Measurements from ENCODE around the gene WWOX. TPM values are rescaled to one million over a fixed set of nuclear protein-coding genes. Genes with fewer than 3 reads are reported as not detected.

WWOX gene
- total RNA-seq, 4 donors from 2014 or later, result 12.9 to 53.5 (median 25.6) TPM

DNA sequence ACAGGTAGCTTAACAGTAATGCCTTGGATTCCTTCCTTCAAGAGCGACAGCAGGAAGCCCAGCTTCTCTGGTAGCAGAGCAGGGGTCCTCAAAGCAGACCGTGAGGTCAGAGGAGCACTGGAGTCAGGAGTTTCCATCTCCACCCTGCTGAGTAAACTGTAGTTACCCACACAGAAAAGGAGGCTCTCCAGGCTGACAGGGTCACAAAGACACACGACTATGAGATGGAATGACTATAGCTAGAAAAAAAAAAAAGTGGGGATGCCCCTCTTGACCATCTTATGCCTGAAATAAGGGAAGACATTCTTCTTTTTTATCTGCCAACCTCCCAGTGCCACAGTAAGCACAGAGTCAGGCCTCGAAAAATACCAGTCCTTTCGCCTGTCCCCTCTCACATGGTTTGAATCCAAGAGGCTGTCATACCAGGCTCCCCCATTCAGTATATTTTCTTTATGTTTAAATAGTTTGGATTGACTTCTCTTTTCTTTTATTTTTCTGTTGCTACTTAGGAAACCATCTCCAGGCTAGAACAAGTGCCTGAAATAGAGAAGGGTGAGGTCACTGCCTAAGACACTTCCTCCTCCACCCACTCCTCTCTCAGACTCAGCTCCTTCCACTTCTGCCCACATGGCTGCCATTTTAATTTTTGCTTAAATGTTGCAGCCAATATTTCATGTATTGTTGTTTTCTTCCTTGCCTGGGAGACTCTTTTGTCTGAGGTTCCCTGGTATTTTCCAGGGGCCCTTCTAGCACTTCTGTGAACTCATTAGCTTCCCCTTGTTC is 793.7 kb downstream of the WWOX start:
- Histone ChIP-seq H3K9me3 (no peaks in the 10 kb centered on the region), H3K4me3 (no peak overlapping the region), H3K27ac (no peak overlapping the region), H3K27me3 (no peaks in the 10 kb centered on the region), H3K36me3 (no peaks in the 10 kb centered on the region), H3K4me1 (no peaks in the 10 kb centered on the region)
- ATAC-seq, result no peak
- TF ChIP-seq CTCF (IDR thresholded peaks at IDR 0.05) (no peak), EP300 (IDR thresholded peaks at IDR 0.05) (no peak), POLR2A (IDR thresholded peaks at IDR 0.05) (no peak), POLR2AphosphoS5 (IDR thresholded peaks at IDR 0.05) (no peak)
- 74 to 90% methylated on average over 4 to 5 of the region's 5 CpGs for WGBS, 2 donors (ENCODE audit: low coverage in 1 of 2)

DNA sequence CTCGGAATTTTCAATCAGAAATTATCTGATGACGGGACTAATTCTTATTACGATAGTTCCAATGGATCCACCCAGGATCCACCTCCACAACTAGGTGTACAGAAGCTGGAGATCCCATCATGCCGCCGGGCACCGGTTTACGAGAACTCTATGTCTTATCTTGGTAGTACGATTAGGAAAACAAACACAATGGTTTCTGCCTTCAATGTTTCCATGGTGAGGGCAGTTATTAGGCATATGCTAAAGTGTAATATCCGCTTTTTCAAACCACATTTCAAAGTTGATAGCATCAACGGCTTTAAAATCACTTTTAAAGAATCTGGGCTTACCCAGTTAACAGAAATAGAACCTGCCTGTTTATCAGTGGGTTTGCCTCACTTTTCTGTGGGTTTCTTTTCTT is 795.4 kb downstream of the WWOX start:
- no peaks in the 10 kb centered on the region for H3K4me1 ChIP-seq
- WGBS, 2 donors (ENCODE audit: low coverage in 1 of 2), result 85 to 96% methylated on average over 10 of the region's 10 CpGs
- no peak for TF ChIP-seq CTCF (IDR thresholded peaks at IDR 0.05)
- no peak for TF ChIP-seq EP300 (IDR thresholded peaks at IDR 0.05)
- no peak for TF ChIP-seq POLR2A (IDR thresholded peaks at IDR 0.05)
- TF ChIP-seq POLR2AphosphoS5 (IDR thresholded peaks at IDR 0.05), result no peak
- H3K4me3 ChIP-seq, result no peak overlapping the region
- H3K36me3 ChIP-seq, result no peaks in the 10 kb centered on the region
- H3K27ac ChIP-seq, result no peak overlapping the region
- no peaks in the 10 kb centered on the region for H3K27me3 ChIP-seq
- no peaks in the 10 kb centered on the region for H3K9me3 ChIP-seq
- no peak for ATAC-seq

DNA sequence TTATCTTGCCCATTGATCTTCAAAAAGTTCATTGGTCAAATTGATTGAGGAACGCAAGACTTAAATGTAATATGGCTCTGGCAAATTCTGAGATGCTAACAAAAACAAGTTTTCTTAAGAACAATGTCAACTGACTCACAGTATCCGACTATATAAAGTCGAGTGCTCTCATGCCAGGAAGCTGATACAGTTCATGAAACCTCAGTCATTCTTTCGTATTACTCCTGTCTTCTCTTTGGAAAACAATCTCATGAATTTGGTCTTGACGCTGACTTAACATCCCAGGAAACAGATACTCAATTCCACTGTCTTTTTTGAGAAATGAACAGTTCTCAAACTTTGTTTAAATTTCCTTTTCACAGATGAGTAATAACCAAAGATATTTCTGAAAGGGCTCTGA is 796.2 kb downstream of the WWOX start:
- no peaks in the 10 kb centered on the region for H3K9me3 ChIP-seq
- H3K4me3 ChIP-seq, result no peak overlapping the region
- TF ChIP-seq CTCF (IDR thresholded peaks at IDR 0.05), result no peak
- TF ChIP-seq POLR2AphosphoS5 (IDR thresholded peaks at IDR 0.05), result no peak
- no peak for TF ChIP-seq EP300 (IDR thresholded peaks at IDR 0.05)
- TF ChIP-seq POLR2A (IDR thresholded peaks at IDR 0.05), result no peak
- H3K4me1 ChIP-seq, result no peaks in the 10 kb centered on the region
- WGBS, 2 donors (ENCODE audit: low coverage in 1 of 2), result 69 to 90% methylated on average over 5 of the region's 5 CpGs
- no peak for ATAC-seq
- no peaks in the 10 kb centered on the region for H3K27me3 ChIP-seq
- no peak overlapping the region for H3K27ac ChIP-seq
- no peaks in the 10 kb centered on the region for H3K36me3 ChIP-seq

GRCh38 chr16:78896280-78896679 is 796.8 kb downstream of the WWOX start:
- Histone ChIP-seq H3K4me1 (no peaks in the 10 kb centered on the region), H3K27ac (no peak overlapping the region), H3K4me3 (no peak overlapping the region), H3K27me3 (no peaks in the 10 kb centered on the region), H3K9me3 (no peaks in the 10 kb centered on the region), H3K36me3 (no peaks in the 10 kb centered on the region)
- 87 to 90% methylated on average over 8 to 9 of the region's 9 CpGs for WGBS, 2 donors (ENCODE audit: low coverage in 1 of 2)
- TF ChIP-seq POLR2A (IDR thresholded peaks at IDR 0.05) (no peak), CTCF (IDR thresholded peaks at IDR 0.05) (no peak), POLR2AphosphoS5 (IDR thresholded peaks at IDR 0.05) (no peak), EP300 (IDR thresholded peaks at IDR 0.05) (no peak)
- ATAC-seq, result no peak

DNA sequence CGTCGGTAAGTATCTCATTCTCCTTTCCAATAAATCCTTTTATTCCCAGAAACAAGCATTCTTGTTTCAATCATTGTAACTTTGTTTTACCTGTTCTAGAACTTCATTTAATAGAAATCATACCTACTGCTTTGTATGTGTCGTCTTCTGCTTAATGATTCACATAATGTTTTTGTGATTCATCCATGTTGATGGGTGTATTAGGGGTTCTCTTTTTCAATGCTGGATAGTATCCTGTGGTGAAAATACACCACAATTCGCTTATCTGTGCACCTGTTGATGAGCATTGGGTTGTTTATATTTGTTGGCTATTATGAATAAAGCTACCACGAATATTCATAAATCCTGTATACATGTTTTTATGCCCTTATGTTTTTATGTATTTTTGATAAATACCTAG is 797.8 kb downstream of the WWOX start:
- 89 to 94% methylated on average over 3 to 5 of the region's 5 CpGs for WGBS, 2 donors (ENCODE audit: low coverage in 1 of 2)
- no peaks in the 10 kb centered on the region for H3K4me1 ChIP-seq
- no peak for TF ChIP-seq POLR2AphosphoS5 (IDR thresholded peaks at IDR 0.05)
- TF ChIP-seq EP300 (IDR thresholded peaks at IDR 0.05), result no peak
- TF ChIP-seq CTCF (IDR thresholded peaks at IDR 0.05), result no peak
- no peak for TF ChIP-seq POLR2A (IDR thresholded peaks at IDR 0.05)
- H3K27ac ChIP-seq, result no peak overlapping the region
- H3K4me3 ChIP-seq, result no peak overlapping the region
- no peaks in the 10 kb centered on the region for H3K36me3 ChIP-seq
- H3K27me3 ChIP-seq, result no peaks in the 10 kb centered on the region
- no peak for ATAC-seq
- H3K9me3 ChIP-seq, result no peaks in the 10 kb centered on the region

Data from gastroesophageal sphincter (tissue), 4 donors.